GM19023 (cell line): ENCODE data around the gene BACH2.
A peak's percentile ranks its signal among the peaks of the same experiment; 100 is the strongest.
"Not testable (repeated sequence)": the region's sequence is repeated elsewhere in the genome, so short reads cannot be mapped to it uniquely, and the experiment has no call there.

Experiments used
- ATAC-seq: cut with Tn5 transposase; IDR thresholded peaks from one replicate; pipeline ENCODE4 v1.9.1; 2021; ENCODE audit warnings: mild to moderate bottlenecking, moderate library complexity; ENCODE audit not compliant: unreplicated experiment

BACH2 gene

DNA sequence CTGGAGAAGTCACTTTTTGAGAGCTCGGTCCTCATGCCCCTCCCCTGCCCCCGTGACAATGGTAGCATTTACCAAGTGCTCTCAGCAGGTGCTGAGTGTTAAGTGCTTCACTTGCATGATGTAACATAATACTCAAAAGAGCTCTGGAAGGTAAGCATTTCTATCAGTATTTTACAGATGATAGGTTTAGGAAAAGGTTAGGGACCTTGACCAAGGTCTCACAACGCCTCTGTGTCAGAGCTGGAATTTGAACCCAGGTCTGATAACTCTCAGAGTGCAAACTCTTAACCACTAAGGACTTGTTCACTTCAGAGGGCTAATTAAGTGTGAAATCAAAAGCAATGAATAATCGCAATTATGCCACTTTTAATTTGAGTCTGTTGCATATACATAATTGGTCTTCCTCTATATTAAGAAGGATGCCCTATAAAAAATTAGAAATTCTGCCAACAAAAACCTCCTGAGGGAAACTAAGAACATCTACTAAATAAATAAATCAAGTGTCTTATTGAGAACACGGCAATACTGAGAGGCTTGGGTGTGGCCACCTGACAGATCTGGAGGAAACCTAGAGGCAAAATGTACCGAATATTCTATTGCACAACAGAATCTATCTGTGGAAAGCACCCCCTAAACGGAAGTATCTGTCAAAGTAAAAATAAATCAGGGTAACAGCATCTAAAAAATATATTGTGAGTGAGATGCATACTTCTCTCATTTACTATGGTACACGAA is 109.8 kb downstream of the BACH2 start:
- ATAC-seq, result no peak

DNA sequence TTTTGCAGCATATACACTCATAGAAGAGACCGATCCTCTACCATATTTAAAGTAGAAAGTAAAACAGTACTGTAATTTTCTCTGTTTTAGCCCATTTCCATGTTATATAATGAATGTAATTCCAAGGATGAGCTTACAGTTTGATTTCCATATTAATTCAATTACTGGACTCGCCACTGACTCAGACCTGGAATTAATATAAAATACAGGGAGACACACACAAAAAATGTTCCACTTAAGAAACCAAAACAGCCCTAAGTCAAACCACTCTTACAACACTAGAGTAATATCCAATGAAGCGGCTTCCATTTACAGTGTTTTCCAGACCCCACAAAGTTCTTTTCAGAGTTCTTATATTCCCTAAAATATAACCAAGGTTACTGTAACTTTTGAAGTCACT is 110.6 kb downstream of the BACH2 start:
- no peak for ATAC-seq

DNA sequence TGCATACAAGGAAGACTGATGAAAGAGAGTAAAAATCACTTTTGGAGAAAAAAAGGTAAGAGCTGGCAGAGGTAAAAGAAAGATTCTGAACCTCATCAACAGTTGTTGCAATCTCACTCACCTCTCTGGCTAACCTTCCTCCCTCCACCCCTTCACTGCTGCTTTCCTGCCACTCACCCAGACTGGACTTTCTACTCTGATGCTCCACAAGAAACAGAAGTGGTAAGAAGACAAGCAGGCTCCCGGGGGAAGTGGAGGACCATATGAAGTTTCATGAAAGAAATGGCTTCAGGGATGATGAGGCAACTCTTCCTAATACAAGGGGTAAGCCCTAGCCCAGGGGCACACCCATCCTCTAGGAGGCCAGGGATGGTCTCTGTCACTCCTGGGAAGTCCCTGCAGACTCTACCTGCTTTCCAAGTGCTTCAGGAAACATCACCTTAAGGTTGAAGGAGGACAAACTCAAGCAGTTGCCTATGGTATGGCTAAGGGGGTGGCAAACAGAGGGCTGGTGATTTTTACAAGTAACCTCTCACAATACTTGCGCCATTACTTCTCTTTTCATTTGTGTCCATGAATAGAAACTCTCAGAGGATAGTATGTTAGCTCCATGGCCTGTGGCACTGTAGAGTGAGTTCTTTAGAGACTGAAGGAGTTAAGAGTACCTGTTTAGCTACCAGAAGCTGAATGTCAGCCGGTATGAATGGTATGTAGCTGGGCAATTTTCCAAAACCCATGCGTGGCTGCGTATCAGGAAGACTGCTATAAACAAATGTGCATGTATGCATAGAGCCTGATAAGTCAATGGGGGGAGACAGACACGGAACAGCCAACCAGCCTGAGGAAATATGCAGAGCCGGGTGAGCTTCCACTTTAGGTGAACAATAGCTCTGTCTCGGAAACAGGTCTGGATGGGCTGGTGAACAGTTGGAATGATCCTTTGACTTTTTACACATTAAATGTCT is 112.0 kb downstream of the BACH2 start:
- ATAC-seq, result no peak

DNA sequence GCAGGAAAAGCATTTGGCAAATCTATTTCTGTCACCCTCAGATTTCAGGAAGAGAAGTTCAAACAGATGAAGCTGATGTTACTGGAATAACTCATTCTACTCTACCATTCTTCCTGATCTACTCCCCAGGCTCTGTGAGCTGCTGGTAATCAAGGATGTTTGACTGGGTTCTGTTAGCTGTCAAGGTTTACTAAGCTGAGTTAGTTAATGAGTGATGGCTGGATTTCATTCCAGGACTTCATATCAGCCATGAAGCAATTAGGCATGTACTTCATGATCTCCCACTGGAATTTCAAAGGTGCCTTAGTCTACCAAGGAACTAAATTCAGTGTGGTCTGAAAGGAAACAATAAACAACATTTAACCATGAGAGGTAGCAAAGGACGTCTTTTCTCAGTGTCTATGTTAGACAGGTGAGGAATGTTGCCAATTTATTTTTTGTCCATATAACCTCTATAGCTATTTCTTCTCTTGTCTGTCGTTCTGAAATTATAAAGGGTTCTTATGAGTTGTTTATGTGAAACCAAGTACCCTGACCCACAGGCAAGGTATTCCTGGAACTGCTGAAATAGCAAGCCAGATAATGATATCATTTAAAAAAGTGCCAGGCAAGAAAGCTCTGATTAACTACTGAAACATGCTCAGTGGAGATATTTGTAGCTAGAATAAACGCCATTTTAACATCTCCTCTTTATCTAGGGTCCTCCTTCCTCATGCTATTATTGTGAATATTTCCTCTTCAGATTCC is 112.9 kb downstream of the BACH2 start:
- no peak for ATAC-seq

DNA sequence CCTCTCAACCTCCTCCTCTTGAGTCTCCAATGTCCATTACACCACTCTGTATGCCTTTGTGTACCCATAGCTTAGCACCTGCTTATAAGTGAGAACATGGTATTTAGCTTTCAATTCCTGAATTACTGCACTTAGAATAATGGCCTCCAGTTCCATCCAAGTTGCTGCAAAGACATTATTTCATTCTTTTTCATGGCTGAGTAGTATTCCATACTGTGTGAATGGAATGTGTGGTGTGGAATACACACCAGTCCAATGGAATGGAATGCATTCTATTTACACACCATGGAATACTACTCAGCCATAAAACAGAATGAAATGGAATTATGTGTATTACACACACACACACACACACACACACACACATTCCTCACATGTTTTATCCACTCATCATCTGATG is 116.1 kb downstream of the BACH2 start:
- ATAC-seq, result no peak

DNA sequence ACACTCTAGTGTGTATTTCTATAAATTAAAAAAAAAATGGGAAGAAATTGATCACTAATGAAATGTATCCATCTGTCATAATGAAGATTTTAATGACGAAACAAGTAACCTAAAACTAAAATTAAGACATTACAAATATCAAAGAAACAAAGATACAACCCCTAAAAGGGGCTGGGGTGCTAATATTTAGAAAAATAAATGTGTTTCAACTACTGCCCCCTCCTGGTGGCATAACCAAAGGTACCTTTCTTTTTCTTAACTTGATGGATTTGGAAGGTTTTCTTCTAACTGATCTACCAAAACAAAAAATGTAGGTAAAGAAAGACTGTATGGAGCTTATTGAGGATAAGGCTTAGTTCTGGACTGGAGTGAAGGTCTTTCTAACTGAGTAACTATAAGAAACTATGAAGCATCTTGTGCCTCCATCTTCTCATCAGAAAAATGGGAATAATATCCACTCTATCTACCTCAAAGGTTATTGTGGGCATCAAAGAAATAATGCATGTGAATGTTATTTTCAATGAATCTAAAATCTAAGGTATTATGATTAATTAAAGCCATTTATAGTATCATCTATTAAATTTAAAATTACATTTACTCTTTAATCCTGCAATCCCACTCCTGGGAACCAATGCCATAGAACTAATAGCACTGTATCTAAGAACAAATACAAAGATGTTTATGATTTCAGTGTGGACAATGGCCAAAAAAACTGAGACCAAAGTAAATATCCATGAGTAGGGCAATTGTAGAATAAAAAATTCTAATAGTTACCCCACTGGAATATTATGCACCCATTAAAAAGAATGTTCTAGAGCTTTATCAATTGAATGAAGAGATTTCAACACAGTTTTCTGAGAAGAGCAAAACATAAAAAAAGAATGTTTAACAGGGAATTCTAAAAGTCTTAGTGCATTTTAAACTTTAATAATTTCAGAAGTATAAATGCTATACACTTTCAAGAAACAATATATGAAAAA is 117.2 kb downstream of the BACH2 start:
- ATAC-seq, result no peak

DNA sequence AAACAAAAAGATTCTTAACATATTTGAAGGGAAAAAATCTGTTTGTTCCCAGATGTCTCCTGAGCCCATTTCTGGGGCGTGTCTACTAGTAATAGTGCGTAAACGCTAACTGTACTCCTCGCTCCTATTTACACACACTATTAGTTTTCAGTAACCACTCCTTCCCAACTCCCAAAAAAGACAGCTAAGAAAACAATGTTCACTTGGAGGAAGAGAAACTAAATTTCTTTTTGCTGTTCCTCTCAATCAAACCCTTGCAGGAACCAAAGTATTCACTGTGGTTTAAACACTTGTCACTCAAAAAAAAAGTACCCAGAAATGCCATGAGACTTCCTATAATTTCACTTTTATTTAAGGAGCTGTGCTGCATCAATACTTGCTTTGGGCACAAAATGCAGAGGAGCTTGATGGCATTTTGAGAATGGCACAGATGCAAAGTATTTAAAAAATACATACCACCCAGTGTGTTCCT is 118.2 kb downstream of the BACH2 start:
- ATAC-seq, result no peak

DNA sequence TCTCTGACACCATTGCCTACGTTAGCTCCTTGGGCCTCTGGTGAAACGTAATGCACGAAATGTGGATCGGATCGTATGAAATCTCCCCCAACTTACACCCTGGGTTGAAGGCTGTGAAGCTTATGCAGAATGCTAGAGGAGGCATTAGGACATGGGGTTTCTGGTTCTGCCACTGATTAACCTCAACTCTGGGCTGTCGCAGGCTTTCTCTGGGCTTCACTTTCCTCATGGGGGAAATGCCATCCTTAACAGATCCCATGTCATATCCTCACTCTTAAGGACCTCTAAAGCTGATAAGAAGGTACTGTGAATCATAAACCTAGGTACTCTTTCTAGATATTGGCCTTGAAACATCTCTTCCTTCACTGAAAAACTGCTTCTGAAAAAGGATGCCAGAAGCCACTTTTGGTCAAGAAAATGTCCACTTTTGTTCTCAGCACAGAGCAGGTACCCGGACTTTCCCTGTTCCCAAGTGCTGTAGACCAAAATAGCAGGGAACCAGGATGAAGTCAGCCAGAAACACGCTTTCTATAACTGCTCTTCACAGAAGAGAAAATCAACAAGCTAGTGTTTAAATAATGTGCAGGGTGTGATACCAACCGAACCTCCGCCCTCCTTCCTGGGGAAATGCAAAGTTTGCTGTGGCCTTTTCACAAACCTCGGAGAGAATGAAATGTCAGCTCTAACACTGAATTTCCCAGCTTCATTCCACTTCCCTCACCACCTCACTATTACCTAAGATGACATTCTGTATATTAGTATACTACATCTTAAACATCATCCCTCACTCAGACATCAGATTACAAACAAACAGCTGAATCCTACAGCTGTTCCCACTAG is 118.9 kb downstream of the BACH2 start:
- ATAC-seq, result no peak

DNA sequence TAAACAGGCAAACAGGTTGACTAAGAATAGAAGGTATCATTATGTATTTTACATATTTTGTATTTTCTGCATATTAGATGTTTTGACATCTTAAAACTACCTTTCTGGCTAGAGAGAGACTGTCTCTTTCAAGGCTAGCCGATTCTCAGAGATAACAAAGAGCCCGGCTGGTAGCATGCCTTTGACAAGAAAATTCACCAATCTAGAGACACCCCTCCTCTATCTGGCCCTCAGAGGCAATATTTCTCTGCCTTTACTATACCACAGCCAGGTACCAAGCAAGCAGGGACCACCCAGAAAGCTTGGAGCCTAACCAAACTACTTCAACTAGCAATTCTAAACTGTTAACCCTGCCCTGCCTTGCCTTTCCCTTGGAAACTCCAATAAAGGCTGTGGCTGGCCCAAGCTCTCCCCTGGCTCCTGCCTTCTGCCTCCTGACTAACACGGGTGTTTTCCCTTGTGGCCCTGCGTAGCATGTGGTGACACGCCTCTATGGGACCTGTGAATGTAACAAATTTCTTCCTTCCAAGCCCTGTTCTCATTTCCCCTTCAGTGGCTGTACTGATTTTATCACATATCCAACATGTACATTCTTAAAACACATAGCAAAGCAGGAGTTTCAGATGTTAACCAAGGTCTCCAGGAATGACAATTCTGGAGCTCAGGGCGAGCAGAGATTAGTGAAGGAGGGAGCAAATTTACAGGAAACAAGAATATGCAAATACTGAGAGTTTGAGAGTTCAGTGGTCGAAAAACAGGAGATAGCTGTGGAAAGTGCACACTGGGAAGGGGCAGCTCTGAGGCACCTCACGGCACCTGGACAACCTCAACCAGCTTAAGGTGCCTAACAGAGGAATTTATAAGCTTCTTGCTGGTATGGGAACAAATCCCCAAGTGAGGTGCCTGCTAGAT is 120.8 kb downstream of the BACH2 start:
- peak; percentile 86 for ATAC-seq

DNA sequence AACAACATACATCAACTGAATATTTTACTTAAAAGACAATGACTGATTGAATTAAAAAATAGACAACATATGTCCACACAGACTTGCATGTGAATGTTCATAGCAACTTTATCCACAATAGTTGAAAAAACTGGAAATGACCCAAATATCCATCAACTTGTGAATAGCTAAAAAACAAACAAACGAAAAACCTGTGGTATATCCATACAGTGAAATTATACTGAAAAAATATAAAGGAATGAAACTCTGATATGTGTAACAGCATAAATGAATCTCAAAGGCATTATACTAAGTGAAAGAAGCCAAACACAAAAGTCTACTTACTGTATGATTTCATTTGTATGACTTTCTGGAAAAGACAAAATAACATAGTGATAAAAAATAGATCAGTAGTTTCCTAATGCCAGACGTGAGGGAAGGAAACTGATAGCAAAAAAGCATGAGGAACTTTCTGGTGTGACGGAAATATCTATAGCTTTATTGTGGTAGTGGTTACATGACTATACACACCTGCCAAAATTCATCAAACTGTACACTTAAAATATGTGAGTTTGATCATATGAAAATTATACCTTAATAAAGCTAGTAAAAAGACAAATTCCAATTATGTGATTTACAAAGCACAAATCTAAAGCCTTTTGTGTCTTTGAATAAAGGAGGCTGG is 123.2 kb downstream of the BACH2 start:
- ATAC-seq, result no peak

DNA sequence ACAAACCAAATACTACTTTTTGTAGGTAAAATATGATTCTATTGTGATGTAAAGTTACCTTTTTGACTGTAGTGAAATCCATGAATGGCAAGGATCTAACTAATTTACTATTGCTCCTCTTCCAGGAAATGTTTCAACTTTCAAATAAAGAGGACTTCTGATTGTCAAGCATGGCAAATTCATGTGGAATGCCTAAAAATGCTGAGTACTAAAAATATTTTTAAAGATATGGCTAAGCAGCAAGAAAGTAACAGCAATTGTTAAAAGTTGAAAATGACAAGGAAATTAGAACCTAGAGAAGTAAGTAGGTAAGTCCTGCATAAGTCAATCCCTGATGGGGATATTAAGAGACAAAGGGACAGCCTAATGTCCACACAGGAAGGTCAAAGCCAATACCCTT is 126.0 kb downstream of the BACH2 start:
- no peak for ATAC-seq

DNA sequence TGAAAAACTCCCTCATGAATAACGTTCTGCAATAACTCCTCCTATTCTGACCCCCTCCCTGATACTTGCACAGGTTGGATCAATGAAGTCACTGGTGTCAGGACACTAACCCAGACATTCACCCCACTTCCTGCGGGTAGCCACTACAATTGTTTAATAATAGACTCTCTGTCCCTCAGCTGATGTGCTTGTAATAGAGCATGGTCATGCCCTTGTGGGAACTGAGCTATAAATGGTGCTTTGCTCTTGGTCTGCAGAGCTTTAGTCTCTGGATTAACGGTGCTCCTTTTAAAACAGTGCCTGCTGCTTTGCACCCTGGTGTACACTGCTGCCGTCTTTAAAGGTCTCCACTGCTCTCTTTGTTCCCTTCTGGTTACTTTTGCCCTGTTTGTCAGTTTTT is 127.3 kb downstream of the BACH2 start:
- ATAC-seq, result no peak

DNA sequence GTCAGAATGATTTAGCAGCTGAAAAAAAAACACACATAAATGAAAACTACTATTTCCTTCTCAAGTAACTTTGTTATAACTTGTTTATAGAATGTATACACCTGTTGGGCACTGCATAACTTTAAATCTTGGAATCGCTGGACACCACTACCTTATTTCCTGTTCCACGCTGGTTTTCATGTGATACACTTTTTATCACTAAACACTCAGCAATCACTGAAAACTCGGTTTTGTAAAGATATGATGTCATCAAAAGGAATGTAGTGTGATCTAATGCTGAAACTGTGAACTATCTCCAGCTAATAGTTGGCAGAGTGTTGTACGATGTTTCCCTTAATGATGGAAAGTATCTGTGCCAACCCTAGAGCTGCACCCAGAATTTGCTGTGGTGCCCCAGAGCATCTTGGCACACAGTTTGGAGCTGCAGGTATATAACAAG is 127.9 kb downstream of the BACH2 start:
- no peak for ATAC-seq

DNA sequence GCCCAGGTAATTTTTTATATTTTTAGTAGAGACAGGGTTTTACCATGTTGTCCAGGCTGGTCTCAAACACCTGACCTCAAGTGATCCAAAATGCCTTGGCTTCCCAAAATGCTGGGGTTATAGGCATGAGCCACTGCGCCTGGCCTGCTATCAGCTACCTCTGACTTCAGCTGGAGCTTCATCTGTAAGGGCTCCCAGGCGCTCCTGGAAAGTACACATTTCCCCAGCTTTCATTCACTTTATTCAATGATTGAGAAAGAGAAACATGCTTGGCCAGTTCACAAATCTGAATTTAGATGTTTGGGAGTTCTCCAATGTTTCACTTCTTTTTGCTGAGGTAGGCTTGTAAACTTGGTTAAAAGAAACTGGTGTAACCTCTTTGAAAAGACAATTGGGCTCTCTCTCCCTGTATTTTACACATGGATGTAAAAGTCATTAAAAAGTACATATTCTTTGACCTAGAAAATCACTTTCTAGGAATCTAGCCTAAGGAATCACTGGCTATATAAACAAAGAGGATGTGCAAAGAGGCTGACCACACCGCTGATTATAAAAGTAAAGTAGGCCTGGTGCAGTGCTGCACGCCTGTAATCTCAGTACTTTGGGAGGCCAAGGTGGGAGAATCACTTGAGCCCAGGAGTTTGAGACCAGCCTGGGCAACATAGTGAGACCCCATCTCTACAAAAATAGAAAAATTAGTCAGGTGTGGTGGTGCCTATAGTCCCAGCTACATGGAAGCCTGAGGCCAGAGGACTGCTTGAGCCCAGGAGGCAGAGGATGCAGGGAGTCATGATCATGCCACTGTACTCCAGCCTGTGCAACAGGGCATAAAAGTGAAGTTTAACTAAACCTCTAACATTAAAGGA is 128.9 kb downstream of the BACH2 start:
- no peak for ATAC-seq

DNA sequence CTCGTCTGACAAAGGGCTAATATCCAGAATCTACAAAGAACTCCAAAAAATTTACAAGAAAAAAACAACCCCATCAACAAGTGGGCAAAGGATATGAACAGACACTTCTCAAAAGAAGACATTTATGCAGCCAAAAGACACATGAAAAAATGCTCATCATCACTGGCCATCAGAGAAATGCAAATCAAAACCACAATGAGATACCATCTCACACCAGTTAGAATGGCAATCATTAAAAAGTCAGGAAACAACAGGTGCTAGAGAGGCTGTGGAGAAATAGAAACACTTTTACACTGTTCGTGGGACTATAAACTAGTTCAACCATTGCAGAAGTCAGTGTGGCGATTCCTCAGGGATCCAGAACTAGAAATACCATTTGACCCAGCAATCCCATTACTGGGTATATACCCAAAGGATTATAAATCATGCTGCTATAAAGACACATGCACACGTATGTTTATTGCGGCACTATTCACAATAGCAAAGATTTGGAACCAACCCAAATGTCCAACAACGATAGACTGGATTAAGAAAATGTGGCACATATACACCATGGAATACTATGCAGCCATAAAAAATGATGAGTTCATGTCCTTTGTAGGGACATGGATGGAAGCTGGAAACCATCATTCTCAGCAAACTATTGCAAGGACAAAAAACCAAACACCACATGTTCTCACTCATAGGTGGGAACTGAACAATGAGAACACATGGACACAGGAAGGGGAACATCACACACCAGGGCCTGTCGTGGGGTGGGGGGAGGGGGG is 130.3 kb downstream of the BACH2 start:
- not testable (repeated sequence) for ATAC-seq
